ENCODE measurements around the gene ACTL7A. TPM values are rescaled to one million over a fixed set of nuclear protein-coding genes. Genes with fewer than 3 reads are reported as not detected.

The ACTL7A gene
- total and polyA plus RNA-seq, 9 of the 15 experiments (the other 6 are each of a cell fraction or from before 2014, with no cell fraction given): not detected

DNA sequence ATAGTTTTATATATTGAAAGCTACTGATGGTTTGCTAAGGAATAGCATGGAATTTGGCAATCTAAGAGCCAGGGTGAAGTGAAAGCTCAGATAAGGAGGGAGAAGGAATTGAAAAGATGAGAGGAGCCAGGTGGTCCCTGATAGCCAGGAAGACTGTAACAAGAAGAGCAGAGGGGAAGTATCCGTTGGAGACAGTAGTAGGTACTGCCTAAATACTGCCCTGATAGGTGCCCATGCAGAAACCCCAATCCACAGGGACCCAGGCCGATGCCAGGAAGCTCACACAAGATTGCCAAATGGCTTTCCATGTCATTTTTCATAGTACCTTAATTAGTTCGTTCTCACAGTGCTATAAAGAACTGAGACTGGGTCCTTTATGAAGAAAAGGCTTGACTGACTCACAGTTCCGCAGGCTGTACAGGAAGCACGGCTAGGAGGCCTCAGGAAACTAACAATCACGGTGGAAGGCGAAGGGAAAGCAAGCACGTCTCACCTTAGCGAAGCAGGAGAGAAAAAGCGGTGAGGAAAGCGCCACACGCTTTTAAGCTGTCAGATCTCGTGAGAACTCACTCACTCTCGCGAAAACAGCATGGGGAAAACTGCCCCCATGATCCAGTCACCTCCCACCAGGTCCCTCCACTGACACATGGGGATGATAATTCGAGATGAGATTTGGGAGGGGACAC lies 19.3 kb upstream of the ACTL7A start:
- in situ Hi-C loops (cut with MboI) (no loop called here), intact Hi-C loops (cut with micrococcal nuclease) (no loop called here)
- Histone ChIP-seq H3K36me3 (ENCODE audit: control insufficient read depth, insufficient read depth, low read length) (no peaks in the 10 kb centered on the region), H3K27me3 (ENCODE audit: control insufficient read depth in 2 of 2, insufficient read depth in 2 of 2, low read length in 2 of 2) (0 out of 5 replicates have a peak, but pooled peaks cover 0 to 4% of the 10 kb centered on the region in 2 experiments), H3K4me2 (ENCODE audit: insufficient read depth, low read length) (peak overlapping the region; percentile 59), H3K79me2 (ENCODE audit: control insufficient read depth, insufficient read depth, low read length) (no peaks in the 10 kb centered on the region), H3K9me1 (ENCODE audit: control insufficient read depth, insufficient read depth, low read length) (no peaks in the 10 kb centered on the region), H3K4me3 (peak overlapping the region; percentile 10; the same call in 1 of the 2 replicates), H3K9me3 (replicated peaks; ENCODE audit: control insufficient read depth, insufficient read depth, low read depth, low read length) (no peaks in the 10 kb centered on the region), H4K20me1 (replicated peaks; ENCODE audit: control insufficient read depth, insufficient read depth, low read length) (no peaks in the 10 kb centered on the region), H3K27ac (ENCODE audit: extremely low read depth, low read depth, low read length) (no peak overlapping the region), H3K4me1 (replicated peaks in 1 of 2; ENCODE audit: control insufficient read depth in 2 of 2, insufficient read depth in 2 of 2, low read length in 2 of 2) (peaks cover 0 to 2% of the 10 kb centered on the region in 2 experiments; a peak in 1 of 5 replicates), H3K9ac (ENCODE audit: insufficient read depth in 1 of 2, low read depth in 2 of 2, low read length in 2 of 2) (peak overlapping the region in 1 of 2 experiments; percentile 48; a peak in 1 of 4 replicates), H2AFZ (ENCODE audit: low read depth, low read length) (peak overlapping the region; percentile 85)
- CTCF ChIA-PET (ENCODE audit: low intra/inter-chr PET ratio): no interaction called here
- FAIRE-seq (no peak), ATAC-seq (peak; percentile 89), DNase-seq (ENCODE audit: extremely low read depth in 1 of 4, low spot score in 3 of 4) (peak in 1 of 4 experiments; percentile 41)
- WGBS (ENCODE audit: insufficient coverage, low coverage, missing lambda C conversion rate): 1% methylated on average over 16 of the region's 16 CpGs
- BruUV-seq (replicated peaks): no TSS peak
- POLR2A ChIA-PET: interaction anchor here (0.7 kb wide), 2 partner anchors 467 to 1533 kb away, joined by 3 read pairs; no protein-coding TSS in a partner anchor
- TF ChIP-seq SOX6 (IDR thresholded peaks at IDR 0.05) (no peak), TAF9B (IDR thresholded peaks at IDR 0.05; ENCODE audit: partially characterized antibody) (no peak), RCOR1 (IDR thresholded peaks at IDR 0.05; ENCODE audit: borderline replicate concordance in 1 of 2, low read depth in 2 of 2, low read length in 2 of 2) (no peak), ZSCAN32 (CRISPR knock-in tag; IDR thresholded peaks at IDR 0.05) (no peak), PHB (CRISPR knock-in tag; IDR thresholded peaks at IDR 0.05) (no peak), TFAM (CRISPR knock-in tag; conservative IDR thresholded peaks at IDR 0.05) (no peak)
- TF ChIP-seq, protein P1, sequence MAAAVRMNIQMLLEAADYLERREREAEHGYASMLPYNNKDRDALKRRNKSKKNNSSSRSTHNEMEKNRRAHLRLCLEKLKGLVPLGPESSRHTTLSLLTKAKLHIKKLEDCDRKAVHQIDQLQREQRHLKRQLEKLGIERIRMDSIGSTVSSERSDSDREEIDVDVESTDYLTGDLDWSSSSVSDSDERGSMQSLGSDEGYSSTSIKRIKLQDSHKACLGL (CRISPR knock-in tag; IDR thresholded peaks at IDR 0.05; ENCODE audit: borderline replicate concordance, poor library complexity, severe bottlenecking): no peak
- TF ChIP-seq, protein P2, sequence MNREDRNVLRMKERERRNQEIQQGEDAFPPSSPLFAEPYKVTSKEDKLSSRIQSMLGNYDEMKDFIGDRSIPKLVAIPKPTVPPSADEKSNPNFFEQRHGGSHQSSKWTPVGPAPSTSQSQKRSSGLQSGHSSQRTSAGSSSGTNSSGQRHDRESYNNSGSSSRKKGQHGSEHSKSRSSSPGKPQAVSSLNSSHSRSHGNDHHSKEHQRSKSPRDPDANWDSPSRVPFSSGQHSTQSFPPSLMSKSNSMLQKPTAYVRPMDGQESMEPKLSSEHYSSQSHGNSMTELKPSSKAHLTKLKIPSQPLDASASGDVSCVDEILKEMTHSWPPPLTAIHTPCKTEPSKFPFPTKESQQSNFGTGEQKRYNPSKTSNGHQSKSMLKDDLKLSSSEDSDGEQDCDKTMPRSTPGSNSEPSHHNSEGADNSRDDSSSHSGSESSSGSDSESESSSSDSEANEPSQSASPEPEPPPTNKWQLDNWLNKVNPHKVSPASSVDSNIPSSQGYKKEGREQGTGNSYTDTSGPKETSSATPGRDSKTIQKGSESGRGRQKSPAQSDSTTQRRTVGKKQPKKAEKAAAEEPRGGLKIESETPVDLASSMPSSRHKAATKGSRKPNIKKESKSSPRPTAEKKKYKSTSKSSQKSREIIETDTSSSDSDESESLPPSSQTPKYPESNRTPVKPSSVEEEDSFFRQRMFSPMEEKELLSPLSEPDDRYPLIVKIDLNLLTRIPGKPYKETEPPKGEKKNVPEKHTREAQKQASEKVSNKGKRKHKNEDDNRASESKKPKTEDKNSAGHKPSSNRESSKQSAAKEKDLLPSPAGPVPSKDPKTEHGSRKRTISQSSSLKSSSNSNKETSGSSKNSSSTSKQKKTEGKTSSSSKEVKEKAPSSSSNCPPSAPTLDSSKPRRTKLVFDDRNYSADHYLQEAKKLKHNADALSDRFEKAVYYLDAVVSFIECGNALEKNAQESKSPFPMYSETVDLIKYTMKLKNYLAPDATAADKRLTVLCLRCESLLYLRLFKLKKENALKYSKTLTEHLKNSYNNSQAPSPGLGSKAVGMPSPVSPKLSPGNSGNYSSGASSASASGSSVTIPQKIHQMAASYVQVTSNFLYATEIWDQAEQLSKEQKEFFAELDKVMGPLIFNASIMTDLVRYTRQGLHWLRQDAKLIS (CRISPR knock-in tag; IDR thresholded peaks at IDR 0.05): no peak
- TF ChIP-seq, protein P3, sequence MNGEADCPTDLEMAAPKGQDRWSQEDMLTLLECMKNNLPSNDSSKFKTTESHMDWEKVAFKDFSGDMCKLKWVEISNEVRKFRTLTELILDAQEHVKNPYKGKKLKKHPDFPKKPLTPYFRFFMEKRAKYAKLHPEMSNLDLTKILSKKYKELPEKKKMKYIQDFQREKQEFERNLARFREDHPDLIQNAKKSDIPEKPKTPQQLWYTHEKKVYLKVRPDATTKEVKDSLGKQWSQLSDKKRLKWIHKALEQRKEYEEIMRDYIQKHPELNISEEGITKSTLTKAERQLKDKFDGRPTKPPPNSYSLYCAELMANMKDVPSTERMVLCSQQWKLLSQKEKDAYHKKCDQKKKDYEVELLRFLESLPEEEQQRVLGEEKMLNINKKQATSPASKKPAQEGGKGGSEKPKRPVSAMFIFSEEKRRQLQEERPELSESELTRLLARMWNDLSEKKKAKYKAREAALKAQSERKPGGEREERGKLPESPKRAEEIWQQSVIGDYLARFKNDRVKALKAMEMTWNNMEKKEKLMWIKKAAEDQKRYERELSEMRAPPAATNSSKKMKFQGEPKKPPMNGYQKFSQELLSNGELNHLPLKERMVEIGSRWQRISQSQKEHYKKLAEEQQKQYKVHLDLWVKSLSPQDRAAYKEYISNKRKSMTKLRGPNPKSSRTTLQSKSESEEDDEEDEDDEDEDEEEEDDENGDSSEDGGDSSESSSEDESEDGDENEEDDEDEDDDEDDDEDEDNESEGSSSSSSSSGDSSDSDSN (IDR thresholded peaks at IDR 0.05; ENCODE audit: borderline replicate concordance in 1 of 2, low read depth in 2 of 2, low read length in 2 of 2): no peak

Data from K562 (cell line).